GM18868 (cell line): ENCODE results near the gene ECE2.

Experiments used
- ATAC-seq: cut with Tn5 transposase; IDR thresholded peaks from one replicate; pipeline ENCODE4 v1.9.1; 2021; ENCODE audit warnings: mild to moderate bottlenecking, moderate library complexity; ENCODE audit not compliant: unreplicated experiment

ECE2 gene

DNA sequence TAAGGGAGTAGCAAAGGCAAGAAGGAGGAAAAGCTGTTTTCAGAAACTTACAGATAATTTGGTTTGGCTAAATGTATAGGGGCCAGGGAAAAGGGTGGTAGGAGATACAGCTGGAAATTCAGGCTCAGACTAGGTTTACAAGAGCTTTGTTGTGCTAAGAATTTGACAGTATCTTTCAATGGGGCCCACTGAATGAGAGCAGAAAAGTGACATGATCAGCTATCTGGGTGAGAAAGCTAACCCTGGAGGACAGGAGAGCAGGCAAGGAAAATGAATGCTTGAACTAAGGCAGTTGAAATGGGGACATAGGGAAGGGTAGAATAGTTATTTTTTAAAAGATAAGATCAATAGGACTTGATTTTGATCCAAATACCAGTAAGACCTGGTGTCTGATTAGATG, 35.8 kb downstream of the ECE2 start:
- no peak for ATAC-seq

DNA sequence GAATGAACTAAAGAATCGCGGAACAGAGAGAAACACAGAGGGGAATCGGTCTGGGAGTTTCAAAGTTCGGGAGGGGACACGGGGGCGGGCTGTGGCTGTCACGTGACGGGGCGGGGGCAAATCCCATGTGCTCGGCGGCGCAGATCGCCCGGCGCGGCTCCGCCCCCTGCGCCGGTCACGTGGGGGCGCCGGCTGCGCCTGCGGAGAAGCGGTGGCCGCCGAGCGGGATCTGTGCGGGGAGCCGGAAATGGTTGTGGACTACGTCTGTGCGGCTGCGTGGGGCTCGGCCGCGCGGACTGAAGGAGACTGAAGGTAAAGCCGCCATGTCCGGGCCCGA, 38.5 kb downstream of the ECE2 start, which contains the start of gene EIF4G1:
EIF4G1 (plus strand) TSS at position 244 of the 337 bp plus-strand sequence. CDS start 1,191 bp downstream, outside the sequence.
- ATAC-seq = peak; percentile 86

DNA sequence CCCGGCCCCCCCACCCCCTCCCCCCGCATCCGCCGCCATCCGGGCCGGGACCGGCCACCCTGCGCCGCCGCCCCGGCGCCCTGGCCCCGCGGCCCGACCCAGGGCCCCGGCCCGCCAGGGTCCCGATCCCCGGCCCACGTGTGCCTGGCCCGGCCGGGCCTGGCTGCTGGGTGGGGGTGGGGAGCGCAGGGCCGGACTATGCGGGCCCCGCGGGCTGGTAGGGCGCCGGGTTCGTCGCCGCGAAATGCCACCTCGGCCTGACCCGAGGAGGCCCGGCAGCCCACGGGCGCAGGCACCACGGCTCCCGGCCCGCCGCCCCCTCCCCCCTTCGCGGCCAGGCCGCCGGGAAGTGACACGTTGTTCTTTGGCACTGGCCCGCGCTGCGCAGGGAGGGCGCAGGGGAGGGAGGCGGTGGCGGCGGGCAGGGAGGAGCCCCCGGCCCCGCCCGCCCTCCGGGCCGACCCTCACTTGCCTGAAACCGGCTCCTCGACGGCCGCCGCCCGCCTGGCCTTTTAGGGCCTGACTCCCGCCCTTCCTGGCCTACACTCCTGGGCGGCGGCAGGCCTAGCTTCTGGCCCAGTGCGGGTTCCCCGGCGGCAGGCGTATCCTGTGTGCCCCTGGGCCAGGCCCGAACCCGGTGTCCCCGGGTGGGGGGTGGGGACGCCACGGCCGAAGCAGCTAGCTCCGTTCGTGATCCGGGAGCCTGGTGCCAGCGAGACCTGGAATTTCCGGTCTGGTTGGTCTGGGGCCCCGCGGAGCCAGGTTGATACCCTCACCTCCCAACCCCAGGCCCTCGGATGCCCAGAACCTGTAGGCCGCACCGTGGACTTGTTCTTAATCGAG, 39.1 kb downstream of the ECE2 start:
- ATAC-seq = peak; percentile 42

DNA sequence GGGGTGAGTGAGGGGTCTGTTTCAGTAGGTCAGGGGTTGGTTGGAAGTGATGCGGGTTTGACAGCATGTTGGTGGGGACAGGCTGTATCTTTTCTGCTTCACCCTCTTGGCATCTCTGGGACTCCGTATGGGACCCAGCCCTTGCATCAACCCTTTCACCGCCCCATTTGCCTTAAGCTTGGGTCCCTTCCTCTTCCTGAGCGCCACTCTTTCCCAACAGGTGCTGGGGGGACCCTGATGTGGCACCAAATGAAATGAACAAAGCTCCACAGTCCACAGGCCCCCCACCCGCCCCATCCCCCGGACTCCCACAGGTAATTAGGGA, 39.7 kb downstream of the ECE2 start:
- ATAC-seq = no peak

DNA sequence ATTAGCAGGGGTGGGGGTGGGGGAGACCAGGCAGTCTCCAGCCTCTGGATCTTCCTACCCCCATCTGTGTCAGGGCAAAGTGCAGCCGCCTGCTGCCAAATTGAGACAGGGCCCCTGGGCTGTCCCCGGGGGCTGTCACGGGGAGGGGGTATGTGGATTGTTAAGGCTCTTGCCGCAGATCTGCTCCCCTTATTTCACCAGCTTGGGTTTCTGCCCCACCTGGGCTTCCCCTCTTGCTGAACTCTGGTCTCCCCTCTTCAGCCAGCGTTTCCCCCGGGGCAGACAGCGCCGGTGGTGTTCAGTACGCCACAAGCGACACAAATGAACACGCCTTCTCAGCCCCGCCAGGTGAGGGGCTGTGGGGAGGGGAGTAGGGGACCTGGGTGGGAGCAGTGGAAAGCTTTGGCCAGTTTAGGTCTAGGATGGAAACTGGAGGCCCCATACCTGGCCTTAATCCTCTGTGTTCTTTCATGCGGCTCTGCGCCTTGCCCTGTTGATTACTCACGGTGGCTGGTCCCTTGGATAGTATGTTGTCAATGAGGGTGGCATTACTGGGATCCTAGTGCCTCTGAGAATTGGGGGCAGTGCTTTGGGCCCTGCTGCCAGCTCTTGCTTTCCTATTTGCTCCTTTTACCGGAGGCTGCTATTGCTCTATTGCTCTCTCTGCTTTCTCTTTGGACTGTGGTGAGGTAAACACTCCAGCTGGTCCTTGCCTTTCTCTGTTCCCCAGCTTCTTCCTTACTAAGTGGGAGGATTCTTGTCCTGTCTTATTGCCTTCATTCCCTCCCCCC, 40.2 kb downstream of the ECE2 start:
- no peak for ATAC-seq

DNA sequence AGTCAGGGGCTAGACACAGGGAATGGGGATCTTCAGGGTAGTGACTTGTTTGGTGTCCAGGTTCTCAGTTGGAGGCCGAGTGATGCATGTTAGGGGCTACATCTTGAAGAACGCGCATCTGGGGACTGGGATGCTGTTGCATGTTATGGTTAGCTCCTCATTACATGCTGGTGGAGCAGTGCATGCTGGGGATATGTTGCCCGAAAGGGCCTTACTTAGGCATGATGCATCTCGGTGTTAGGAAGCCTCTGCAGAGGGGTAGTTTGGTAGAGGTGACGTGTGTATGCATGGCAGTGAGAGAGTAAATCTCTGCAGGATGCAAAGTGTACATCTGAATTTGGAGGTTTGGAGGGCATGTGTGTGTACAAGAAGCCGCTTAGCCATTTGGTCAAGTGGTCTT, 41.0 kb downstream of the ECE2 start:
- ATAC-seq = no peak

DNA sequence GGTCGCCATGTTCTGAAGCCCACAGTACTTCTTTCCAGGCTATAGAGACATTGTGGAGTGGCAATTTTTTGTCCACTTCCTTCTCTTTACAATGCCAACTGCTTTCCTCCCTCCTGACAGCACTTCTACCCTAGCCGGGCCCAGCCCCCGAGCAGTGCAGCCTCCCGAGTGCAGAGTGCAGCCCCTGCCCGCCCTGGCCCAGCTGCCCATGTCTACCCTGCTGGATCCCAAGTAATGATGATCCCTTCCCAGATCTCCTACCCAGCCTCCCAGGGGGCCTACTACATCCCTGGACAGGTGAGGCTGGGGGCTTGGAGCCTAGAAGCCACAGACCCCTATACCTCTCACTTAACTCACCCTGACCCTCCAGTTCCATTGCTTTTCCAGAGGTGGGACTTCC, 41.4 kb downstream of the ECE2 start:
- no peak for ATAC-seq

DNA sequence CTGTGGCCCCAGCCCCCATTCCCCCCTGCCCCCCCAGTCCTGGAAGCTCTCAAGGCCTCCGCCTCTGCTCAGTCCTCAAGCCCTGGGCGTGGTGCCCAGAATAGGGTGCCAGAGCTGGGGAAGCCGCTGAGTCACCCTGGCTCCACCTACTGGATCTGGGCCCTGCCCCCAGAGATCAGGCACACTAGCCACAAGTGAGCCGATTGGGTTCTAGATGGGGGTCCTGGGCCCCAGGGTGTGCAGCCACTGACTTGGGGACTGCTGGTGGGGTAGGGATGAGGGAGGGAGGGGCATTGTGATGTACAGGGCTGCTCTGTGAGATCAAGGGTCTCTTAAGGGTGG, 44.3 kb downstream of the ECE2 start:
- ATAC-seq = no peak

DNA sequence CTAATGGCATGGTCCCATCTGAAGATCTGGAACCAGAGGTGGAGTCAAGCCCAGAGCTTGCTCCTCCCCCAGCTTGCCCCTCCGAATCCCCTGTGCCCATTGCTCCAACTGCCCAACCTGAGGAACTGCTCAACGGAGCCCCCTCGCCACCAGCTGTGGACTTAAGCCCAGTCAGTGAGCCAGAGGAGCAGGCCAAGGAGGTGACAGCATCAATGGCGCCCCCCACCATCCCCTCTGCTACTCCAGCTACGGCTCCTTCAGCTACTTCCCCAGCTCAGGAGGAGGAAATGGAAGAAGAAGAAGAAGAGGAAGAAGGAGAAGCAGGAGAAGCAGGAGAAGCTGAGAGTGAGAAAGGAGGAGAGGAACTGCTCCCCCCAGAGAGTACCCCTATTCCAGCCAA, 45.8 kb downstream of the ECE2 start:
- ATAC-seq = no peak

DNA sequence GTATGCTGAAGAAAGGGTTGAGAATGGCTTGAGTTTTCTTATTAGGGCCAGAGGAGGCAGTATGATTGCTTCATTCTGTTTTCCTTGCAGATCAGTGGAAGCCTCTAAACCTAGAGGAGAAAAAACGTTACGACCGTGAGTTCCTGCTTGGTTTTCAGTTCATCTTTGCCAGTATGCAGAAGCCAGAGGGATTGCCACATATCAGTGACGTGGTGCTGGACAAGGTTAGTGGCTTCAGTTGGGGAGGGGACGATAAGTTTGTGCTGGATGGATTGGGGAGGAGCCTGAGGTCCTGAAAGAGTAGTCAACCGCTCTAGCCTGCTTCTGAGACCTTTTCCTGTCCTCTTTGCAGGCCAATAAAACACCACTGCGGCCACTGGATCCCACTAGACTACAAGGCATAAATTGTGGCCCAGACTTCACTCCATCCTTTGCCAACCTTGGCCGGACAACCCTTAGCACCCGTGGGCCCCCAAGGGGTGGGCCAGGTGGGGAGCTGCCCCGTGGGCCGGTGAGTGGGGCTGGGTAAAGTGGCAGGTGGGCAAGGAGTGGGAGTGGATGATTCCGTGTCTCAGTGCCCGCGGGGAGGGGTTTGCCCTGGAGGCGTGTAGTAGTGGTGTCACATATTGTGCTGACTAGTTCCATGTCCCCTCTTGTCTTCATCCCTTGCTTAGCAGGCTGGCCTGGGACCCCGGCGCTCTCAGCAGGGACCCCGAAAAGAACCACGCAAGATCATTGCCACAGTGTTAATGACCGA, 47.1 kb downstream of the ECE2 start:
- no peak for ATAC-seq

DNA sequence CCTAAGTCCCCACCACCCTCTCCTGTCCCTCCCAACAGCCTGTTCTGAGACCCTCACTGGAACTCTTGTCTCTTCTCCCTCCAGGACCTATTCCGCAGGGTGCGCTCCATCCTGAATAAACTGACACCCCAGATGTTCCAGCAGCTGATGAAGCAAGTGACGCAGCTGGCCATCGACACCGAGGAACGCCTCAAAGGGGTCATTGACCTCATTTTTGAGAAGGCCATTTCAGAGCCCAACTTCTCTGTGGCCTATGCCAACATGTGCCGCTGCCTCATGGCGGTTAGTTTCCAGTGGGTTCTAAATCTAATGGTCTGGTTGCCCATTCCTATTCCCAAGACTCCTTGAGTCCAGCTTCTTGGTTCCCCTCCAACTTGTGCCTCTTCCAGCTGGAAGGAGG, 47.9 kb downstream of the ECE2 start:
- no peak for ATAC-seq

DNA sequence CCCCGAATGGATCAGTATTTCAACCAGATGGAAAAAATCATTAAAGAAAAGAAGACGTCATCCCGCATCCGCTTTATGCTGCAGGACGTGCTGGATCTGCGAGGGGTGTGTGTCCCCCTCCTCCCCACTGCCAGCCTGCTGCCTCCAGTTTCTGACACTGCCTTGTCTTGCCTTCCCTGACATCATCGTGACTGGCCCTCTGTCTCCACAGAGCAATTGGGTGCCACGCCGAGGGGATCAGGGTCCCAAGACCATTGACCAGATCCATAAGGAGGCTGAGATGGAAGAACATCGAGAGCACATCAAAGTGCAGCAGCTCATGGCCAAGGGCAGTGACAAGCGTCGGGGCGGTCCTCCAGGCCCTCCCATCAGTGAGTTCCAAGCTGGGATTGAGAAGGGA, 49.4 kb downstream of the ECE2 start:
- ATAC-seq = no peak

DNA sequence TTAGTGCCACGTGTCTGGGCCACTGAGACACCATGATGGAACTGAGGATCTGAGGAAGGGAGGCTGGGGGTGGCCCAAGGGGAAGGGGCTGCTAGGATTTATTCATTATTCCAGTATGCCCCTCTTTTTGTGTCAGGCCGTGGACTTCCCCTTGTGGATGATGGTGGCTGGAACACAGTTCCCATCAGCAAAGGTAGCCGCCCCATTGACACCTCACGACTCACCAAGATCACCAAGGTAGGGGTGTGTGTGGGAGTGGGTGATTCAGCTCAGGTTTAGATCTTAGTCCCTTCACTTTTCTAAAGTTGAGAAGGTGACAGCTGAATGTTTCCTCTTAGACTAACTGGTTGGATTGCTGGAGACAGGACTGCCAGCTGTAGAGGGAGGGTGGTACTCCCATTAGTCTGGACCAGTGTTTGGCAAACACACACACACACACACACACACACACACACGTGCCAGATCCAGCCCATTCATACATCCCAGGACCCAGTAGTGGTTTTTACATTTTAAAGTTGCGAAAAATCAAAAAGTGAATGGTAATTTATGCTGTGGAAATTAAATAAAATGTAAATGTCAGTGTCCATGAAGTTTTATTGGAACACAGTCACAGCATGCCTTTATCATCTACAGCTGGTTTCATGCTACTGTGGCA, 50.0 kb downstream of the ECE2 start:
- no peak for ATAC-seq

DNA sequence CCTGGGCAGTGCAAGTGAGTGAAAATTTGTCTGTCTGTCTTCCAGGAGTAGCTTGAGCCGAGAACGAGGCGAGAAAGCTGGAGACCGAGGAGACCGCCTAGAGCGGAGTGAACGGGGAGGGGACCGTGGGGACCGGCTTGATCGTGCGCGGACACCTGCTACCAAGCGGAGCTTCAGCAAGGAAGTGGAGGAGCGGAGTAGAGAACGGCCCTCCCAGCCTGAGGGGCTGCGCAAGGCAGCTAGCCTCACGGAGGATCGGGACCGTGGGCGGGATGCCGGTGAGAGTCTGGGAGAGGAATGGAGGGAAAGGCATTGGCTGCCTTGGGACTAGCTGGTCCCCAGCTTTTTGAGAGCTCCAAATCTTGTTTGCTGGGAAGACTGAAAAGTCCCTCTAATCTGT, 51.3 kb downstream of the ECE2 start:
- no peak for ATAC-seq

DNA sequence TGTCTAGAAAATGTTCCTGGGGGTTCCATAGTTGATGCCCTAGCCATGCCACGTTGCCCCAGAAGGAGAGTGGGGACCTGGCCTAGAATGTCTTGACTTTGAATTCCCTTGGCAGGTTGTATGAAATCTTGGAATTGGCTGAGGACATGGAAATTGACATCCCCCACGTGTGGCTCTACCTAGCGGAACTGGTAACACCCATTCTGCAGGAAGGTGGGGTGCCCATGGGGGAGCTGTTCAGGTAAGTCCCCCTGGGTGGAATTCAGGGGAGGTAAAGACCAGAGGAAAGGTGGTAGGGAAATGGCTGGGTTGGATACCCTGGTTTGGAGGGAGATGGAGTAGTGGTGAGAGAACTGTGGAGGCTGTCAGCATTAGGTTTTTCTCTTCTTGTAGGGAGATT, 52.7 kb downstream of the ECE2 start:
- no peak for ATAC-seq

DNA sequence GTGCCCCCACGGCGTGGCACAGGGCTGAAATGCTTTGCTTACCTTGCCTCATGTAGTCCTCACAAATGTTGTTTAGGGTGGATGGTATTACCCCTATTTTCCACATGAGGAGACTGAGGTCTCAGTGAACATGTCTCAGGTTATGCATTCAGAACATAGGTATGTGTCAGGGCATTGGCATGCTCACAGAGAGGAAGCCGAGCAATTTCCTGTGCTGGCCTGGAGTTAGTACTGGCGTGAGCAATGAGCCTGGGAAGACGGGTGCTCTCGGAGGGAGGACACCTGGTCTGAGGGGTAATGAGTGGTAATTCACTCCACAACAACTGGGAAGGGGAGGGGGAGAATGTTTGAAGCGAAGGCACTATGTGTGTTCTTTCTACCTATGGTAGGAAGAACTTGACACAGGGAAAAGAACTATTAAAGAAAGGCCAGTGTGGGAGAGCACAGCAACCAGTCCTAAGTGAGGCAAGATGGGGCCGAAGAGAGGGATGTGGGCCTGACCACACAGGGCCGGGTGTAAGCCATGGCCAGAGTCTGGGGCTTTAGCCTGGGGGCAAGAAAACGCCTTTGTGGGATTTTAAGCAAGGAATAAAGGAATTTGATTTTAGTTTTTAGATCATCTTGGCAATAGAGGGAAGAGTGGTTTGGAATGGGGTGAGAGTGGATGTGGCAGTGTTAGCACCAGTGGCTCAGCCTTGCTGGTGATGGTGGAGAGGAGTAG, 56.7 kb downstream of the ECE2 start:
- no peak for ATAC-seq

DNA sequence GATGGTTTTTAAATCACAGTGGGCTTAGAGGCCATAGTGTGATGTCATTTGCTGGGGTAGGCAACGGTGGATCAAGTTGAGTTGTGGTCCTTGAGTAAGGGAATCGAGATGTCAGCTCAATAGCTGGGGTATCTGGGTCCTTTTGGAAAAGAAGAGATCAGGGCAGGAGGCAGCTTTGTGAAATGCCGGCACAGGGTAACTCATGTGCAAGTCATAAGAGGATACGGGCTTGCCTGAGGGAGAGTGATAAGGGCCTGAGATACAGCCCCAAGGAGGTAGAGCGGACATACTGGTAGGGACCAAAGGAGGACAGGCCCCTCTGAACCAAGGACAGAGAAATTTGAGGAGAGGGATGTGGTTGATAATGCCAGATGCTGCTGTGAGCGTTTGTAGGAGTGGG, 57.4 kb downstream of the ECE2 start:
- ATAC-seq = no peak

DNA sequence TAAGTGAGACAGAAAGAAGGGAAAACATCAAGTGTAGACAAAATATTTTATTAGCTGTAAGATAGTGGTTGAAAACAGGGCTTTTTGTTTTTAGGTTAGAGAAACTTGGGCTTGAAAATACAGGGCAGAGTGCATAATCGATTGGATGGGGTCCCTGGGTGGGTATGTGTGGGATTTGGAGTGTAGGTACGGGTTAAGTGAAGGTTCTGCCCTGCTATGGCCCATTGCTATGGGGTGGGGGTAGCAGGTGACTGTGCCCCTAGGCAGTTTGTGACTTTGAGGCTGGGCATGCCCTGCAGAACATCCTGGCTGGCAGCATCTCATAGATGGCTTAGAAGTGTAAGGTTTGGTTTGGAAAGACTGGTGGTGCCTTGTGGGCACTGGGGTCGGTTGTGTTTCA, 57.9 kb downstream of the ECE2 start:
- no peak for ATAC-seq

DNA sequence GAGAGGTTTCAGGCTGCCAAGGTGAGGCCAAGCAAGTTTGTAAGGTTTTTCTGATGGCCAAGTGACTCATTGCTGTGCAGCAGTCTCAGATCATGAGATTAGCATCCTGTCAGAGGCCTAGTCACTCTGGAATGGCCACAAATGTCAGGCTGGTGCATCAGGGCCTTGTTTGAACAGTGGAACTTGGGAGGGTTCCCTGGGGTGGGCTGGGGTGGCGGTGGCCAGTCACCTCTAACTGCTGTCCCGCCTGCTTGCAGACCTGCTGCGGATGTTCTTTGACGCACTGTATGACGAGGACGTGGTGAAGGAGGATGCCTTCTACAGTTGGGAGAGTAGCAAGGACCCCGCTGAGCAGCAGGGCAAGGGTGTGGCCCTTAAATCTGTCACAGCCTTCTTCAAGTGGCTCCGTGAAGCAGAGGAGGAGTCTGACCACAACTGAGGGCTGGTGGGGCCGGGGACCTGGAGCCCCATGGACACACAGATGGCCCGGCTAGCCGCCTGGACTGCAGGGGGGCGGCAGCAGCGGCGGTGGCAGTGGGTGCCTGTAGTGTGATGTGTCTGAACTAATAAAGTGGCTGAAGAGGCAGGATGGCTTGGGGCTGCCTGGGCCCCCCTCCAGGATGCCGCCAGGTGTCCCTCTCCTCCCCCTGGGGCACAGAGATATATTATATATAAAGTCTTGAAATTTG, 58.8 kb downstream of the ECE2 start:
- no peak for ATAC-seq

DNA sequence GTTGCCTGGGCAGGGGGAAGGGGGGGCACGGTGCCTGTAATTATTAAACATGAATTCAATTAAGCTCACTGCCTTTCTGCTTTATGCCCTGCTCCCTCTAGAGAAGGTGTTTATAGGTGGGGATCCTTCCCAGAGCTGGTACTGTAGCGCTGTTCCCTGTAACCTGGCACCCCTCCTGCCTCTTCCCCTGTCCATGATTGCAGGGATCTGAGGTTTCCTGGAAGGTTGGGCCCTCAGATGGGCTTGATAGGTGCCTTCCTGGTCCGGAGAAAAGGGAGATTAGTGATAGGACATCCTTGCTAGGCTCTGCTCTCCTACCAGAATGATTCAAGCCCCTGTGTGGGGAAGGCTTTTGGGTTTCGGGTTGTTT, 59.5 kb downstream of the ECE2 start:
- ATAC-seq = no peak
